ENCODE measurements around the gene DNAJC5G.
"Not testable (repeated sequence)": the region's sequence is repeated elsewhere in the genome, so short reads cannot be mapped to it uniquely, and the experiment has no call there.

DNAJC5G gene

GRCh38 chr2:27312152-27312551 lies 36.9 kb downstream of the DNAJC5G start:
- DNase-seq: no peak

GRCh38 chr2:27313882-27314645 lies 38.8 kb downstream of the DNAJC5G start:
- no peak for DNase-seq

GRCh38 chr2:27314709-27315108 lies 39.5 kb downstream of the DNAJC5G start:
- no peak for DNase-seq

GRCh38 chr2:27315122-27315521 lies 39.9 kb downstream of the DNAJC5G start:
- DNase-seq: no peak

- DNase-seq: no peak
Measured at GRCh38 chr2:27316655-27317412, 41.6 kb downstream of the DNAJC5G start.

GRCh38 chr2:27319839-27320238 lies 44.6 kb downstream of the DNAJC5G start:
- DNase-seq: not testable (repeated sequence)

- no peak for DNase-seq
Measured at GRCh38 chr2:27320958-27321543, 45.8 kb downstream of the DNAJC5G start.

- peak; percentile 14 for DNase-seq
Measured at GRCh38 chr2:27322301-27322765, 47.1 kb downstream of the DNAJC5G start.

GRCh38 chr2:27322766-27323595 lies 47.7 kb downstream of the DNAJC5G start, which contains the start of gene MPV17:
Gene MPV17 (minus strand): TSS chr2:27323097. CDS start chr2:27322517, 580 bp downstream.
- peak; percentile 89 for DNase-seq

GRCh38 chr2:27323596-27324285 lies 48.5 kb downstream of the DNAJC5G start:
- DNase-seq: no peak

GRCh38 chr2:27324720-27325119 lies 49.5 kb downstream of the DNAJC5G start:
- no peak for DNase-seq
